GM19328 (cell line): ENCODE results near the gene PRKAA1.

ENCODE experiments used
- ATAC-seq: cut with Tn5 transposase; IDR thresholded peaks from one replicate; pipeline ENCODE4 v1.9.1; 2021; ENCODE audit warnings: mild to moderate bottlenecking, moderate library complexity; ENCODE audit not compliant: unreplicated experiment

PRKAA1 gene

DNA sequence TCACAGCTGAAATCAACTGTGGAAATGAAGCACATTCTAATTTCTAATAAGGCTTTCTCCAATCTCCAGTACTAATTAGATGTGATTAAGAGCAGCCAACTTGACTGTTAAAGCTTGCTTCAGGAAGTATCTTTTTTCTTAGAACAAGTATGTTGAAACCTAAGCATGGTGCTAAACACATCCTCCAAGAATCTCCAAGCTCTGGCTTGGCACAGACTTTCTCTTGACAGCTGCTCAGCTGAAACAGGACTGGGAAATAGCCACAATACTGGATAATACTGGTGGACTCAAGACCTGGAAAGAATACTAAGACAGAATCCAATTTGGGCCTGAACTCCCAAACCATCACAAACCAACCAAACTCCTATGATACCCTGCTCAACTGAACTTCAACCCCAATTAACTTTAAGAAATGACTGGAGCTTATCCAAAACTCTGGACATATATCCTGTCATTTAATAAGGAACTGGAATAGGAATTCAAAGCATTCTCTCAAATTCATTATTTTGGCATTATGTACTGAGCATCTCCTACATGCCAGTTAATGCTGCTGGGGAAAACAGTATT lies 16.2 kb downstream of the PRKAA1 start:
- no peak for ATAC-seq

GRCh38 chr5:40780858-40781257 lies 17.3 kb downstream of the PRKAA1 start:
- no peak for ATAC-seq

- ATAC-seq = no peak
These were observed 18.0 kb downstream of the PRKAA1 start for GRCh38 chr5:40780199-40780598.

DNA sequence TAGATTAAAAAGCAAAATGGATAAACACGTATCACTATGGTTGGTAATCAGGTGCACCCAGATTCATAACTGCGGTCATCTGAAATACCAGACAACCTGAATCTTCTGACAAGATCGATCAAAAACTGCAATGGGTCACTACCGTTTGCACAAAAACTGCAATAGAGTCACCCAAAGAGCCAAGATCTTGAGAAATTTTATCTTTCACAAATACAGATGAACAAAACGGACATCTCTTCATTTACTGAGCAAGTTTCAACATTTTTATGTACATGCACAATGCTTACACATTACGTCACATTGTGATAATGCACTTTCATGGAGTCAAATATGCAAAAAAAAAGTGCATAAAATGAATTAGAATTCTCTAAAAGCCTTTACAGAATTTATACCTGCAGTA lies 18.6 kb downstream of the PRKAA1 start:
- ATAC-seq = no peak

- ATAC-seq = no peak
These were observed 20.0 kb downstream of the PRKAA1 start for GRCh38 chr5:40778133-40778532.

DNA sequence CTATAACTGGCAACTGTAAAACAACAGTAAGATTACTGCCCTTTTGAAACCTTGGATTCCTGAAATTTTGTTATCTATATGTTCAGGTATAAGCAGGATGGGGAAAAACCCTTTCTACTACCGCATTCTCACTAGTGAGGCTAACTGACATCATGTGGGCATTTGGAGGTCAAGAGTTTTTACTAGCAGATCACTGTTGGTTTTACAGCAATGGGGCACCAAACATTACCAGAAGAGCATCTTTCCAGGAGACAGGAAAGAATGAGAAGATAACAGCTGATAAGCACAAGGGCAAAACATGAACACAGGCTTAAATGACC lies 21.6 kb downstream of the PRKAA1 start:
- no peak for ATAC-seq

DNA sequence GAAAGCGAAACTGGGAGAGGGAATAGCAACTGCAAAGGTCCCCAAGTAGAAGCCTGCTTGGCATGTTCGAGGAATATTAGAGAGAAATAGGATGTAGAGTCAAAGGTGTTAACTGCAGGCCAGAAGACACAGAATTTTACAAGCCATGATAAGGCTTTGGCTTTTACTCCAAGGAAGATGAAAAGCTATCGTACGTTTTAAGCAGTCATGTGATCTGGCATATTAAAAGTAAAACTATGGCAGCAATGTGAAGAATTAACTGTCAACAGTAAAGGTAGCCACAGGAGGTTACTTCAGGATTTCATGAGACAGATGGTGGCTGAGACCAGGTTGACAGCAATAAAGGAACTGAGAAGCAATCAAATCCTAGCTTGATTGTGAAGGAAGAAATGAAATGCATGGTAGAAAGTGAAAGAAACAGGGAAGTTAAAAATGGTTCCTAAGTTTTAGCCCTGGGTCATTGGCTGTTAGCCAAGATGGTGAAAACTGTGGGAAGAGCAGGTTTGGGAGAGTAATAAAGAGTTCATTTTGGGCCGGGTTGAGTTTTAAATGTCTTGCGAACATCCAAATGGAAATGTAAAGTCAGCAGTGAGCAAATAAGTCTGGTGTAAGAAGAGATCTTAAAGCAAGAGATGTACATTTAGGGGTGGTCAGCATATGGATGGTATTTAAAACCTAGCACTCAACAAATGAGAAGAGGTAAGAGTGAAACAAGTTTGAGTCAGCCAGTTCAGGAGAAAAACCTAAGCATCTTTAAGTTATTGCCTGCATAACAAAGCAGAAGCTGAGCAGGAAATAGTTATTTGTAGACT lies 22.1 kb downstream of the PRKAA1 start:
- no peak for ATAC-seq

- ATAC-seq = no peak
These were observed 22.9 kb downstream of the PRKAA1 start for GRCh38 chr5:40775085-40775845.

- ATAC-seq = no peak
These were observed 23.6 kb downstream of the PRKAA1 start for GRCh38 chr5:40774623-40775022.

DNA sequence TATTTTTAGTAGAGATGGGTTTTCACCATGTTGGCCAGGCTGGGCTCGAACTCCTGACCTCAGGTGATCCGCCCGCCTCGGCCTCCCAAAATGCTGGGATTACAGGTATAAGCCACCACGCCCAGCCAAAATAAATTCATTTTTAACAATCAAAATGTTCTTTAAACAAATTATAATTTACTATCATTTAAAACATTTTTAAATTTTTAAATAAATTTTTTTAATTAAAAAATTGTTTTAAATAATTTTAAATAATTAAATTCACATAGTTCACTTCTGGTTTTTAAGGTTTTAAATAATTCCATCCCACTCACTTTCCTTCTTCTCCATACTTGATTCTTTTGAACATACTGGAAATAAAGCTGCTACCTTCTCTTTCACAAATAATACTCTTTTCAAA lies 27.4 kb downstream of the PRKAA1 start:
- no peak for ATAC-seq

GRCh38 chr5:40762705-40763104 lies 35.5 kb downstream of the PRKAA1 start:
- no peak for ATAC-seq

GRCh38 chr5:40757400-40757799 lies 40.8 kb downstream of the PRKAA1 start:
- ATAC-seq = no peak

DNA sequence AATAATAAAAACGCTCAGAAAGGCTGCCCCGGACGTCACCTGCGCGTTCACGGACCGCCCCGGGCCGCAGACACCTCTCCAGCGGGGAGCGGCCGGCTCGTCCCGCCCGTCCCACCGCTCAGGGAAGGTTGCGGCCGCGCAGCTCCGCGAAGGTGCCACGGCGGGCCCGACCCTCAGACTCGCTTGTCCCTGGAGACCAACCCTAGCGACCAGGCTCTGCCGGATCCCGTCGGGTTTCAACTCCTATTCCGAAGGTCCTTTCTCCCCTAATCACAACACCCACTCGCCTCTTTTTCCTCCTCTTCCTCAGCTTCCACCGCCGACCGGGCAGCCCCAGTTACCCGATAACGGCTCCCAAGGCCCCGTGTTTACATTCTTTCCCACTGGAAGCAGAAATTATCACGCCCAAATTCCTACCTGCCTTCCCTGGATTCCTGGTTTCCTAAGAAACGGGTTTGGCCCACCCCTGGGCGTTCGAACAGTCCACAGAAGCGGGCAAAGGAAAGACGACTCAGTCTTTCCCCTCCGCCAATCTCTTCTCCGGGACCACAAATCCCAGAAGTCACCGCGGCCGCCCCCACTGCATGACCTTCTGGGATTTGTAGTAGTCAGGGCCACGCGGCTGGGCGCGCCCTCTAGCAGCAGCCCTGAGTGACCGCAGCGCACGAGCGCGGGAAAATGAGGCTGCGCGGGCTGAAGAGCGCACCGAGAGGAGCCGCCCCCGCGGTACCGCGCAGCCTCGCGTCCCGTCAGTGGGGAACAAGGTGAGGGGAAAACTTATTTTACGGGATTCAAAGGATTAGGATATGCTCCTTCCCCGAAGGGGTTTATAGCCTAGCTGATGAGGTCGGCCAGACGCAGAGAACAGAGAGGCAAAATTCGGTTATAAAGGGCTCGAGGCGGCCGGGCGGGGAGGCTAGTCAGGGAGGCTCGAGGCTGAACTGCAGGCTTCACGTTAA lies 42.5 kb downstream of the PRKAA1 start, which contains the start of gene TTC33:
TTC33 (minus strand) TSS at position 555 of the 959 bp plus-strand sequence. CDS start 8,943 bp downstream, outside the sequence.
- peak; percentile 85 for ATAC-seq

DNA sequence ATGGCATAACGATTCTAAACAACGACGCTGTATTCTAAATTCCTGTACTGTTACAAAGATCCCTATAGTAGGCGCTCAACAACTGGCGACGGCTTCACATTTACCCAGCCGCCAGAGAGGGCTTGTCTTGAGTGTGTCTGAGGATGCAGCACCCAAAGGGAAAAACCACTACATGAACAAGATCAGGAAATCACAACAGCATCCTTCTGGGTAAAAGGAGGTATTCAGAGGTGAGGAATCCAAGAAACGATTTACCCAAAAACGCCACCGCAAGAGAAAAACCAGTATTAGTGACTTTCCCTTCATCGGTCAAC lies 43.1 kb downstream of the PRKAA1 start:
- ATAC-seq = peak; percentile 76

DNA sequence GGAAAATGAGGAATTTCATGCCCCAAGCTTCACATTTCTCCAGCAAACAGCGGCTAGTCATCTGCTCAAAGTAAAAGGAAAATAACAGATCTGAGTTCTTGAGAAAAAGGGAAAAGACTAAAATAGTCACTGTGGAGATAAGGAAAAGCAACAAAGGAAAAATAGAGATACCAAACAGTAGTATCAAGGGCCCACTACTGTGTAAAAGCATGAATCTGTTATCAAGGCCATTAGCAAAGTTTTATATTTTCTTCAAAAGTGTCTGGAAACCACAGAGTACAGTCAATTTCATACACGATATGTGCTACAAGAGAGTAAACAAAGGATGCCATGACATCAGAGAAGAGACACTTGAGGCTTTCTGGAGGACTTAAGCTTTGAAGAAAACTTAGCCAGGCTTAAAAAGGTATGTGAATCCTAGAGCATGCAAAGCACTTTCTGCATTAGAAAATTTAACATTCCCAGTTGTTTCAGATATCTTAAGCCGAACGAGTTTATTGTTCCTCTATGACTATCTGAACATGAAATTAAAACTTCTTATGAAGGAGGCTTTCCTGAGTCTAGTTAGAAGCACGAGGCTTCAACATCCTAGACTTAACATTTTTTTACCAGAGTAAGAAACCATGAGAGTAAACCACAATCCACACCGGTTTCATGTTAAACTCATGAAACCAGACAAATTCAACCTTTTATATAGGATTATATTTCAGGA lies 43.6 kb downstream of the PRKAA1 start:
- peak; percentile 5 for ATAC-seq

DNA sequence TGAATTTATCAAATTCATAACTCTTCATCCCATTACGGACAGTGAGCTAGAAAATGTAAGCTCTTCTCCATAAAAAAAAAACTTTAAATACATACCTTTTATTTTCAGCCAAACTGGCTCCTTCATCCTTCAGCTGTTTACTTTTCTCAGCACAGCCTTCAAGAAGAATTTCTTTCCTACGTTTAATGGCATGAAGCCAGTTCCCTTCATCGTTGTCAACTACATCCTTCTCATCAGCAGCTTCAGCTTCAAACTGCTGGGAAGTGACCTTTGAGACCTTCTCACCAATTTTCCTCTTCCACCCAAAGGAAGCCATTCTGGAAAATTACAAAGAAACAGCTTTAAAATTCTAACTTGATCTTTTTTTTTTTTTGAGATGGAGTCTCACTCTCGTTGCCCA lies 51.5 kb downstream of the PRKAA1 start:
- no peak for ATAC-seq

DNA sequence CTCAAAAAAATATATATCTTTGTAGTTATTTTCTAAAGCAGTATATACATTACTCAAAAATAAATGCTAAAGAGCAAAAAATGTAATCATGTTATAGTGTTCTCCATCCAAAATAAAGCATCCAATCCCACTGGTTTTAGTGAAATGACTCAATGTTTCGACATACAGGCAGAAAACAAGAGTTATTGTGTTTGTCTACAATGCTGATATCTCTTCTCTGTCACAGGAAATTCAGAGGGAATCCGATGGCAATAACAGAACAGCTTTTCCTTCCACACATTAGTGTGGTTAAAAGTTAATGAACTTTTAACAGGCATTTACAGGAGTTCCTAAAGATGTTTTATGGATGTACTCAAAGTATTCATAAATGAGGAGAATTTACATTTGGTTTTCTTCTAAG lies 54.4 kb downstream of the PRKAA1 start:
- no peak for ATAC-seq

DNA sequence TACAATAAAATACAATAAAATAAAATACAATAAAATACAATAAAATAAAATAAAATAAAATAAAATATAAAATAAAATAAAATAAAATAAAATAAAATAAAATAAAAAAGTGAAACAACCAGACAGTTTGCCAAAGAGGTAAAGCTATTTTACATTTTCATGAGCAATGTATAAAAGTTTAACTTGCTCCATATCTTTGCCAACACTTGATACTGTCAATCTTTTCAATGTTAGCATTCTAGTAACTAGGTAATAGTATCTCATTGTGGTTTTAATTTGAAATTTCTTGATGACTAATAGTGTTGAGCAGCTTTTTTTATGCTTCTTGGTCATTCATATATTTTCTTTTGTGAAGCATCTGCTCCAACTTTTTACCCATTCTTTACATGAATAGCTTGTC lies 59.7 kb downstream of the PRKAA1 start:
- ATAC-seq = no peak

DNA sequence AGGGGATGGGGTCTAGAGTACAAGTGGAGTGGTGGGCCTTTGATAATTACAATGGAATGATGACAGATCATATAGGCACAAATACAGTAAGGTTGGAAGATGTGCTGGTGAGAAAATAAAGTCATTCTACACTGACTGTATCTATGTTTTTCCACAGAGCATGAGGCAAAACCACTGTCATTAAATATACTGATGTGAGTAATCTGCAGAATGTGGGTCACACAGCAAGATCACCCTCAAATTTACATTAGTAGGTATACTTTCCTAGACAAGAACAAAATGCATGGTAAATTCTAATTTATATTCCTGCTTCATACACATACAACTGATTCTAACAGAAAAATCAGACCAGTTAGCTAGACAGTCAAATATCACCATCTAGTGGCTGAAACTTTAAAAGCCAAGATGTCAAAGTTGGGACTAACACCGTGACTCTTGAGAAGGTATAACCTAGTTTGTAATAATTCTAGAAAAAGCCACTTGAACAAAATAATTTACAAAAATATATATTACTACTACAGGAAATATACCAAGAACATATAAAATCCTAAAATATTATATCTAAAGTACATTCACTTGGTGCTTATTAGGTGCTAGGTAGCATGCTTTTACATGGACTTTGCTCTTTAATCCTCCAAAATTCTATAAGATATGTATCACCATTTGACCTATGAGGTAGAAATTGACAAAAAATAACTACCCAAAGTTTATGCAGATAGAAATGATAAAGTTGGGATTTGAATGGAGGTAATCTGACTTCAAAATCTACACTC lies 61.9 kb downstream of the PRKAA1 start:
- ATAC-seq = peak; percentile 73

DNA sequence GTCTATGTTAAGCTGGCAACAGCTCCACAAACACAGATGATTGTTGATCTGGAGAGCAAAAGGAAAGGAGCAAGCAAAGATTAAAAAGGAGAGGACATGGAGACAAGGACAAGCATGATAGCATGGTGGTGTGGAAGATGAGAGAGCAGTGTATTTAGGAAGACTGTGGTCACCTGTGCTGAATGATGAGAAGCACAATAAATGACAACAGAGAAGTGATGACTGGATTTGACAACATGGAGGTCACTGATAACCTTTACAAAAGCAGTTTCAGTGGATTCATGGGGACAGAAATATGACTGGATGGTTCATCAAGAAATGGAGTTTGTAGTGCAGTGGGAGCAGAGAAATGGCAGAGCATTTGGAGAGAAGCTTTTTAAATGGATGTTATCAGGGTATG lies 62.6 kb downstream of the PRKAA1 start:
- no peak for ATAC-seq
